H9 (cell line): ENCODE measurements around the gene CEP41. TPM values are rescaled to one million over a fixed set of nuclear protein-coding genes. Genes with fewer than 3 reads are reported as not detected.

ENCODE experiments used
- DNase-seq: peaks from one replicate; pipeline ENCODE4 v3.0.0-alpha.2; 2017
- H2AFZ ChIP-seq: one replicate; pipeline ENCODE4 v1.6.1; 2013; ENCODE audit warnings: mild to moderate bottlenecking, low read length, control low read depth, moderate library complexity
- H2AK5ac ChIP-seq: 2 replicates; pipeline ENCODE4 v1.6.1; 2013; ENCODE audit warnings: low read length, control low read depth, mixed read lengths; ENCODE audit not compliant: insufficient read length
- H2BK120ac ChIP-seq: one replicate; pipeline ENCODE4 v1.6.1; 2013; ENCODE audit warnings: low read depth, mild to moderate bottlenecking, low read length, control low read depth, inconsistent platforms; ENCODE audit not compliant: poor library complexity, severe bottlenecking
- H2BK12ac ChIP-seq: 2 replicates; pipeline ENCODE4 v1.6.1; 2013; ENCODE audit warnings: low read length, control low read depth, mixed read lengths, low read depth; ENCODE audit not compliant: insufficient read length
- H2BK15ac ChIP-seq: 2 replicates; pipeline ENCODE4 v1.6.1; 2013; ENCODE audit warnings: low read depth, low read length, control low read depth
- H2BK20ac ChIP-seq: one replicate; pipeline ENCODE4 v1.6.1; 2013; ENCODE audit warnings: low read depth, mild to moderate bottlenecking, low read length, control low read depth, inconsistent platforms; ENCODE audit not compliant: poor library complexity, severe bottlenecking
- H2BK5ac ChIP-seq: 2 replicates; pipeline ENCODE4 v1.6.1; 2013; ENCODE audit warnings: low read length, control low read depth, mixed read lengths; ENCODE audit not compliant: insufficient read length
- H3K14ac ChIP-seq: 2 replicates; pipeline ENCODE4 v1.6.1; 2013; ENCODE audit warnings: low read length, control low read depth; ENCODE audit not compliant: insufficient read depth
- H3K18ac ChIP-seq: 2 replicates; pipeline ENCODE4 v1.6.1; 2013; ENCODE audit warnings: low read depth, mild to moderate bottlenecking, mixed read lengths, low read length, control low read depth; ENCODE audit not compliant: insufficient read length
- H3K23ac ChIP-seq: 2 replicates; pipeline ENCODE4 v1.6.1; 2013; ENCODE audit warnings: low read length, control low read depth, mixed read lengths, low read depth; ENCODE audit not compliant: insufficient read length
- H3K23me2 ChIP-seq: 2 replicates; pipeline ENCODE4 v1.6.1; 2013; ENCODE audit warnings: low read depth, mild to moderate bottlenecking, mixed read lengths, low read length, control low read depth; ENCODE audit not compliant: insufficient read length, poor library complexity, severe bottlenecking
- H3K27ac ChIP-seq: 2 replicates; pipeline ENCODE4 v1.5.1; 2013; ENCODE audit warnings: low read length, control low read depth, mixed read lengths, low read depth; ENCODE audit not compliant: insufficient read length
- H3K27me3 ChIP-seq: 2 replicates; pipeline ENCODE4 v1.6.1; 2013; ENCODE audit warnings: low read length, control low read depth, inconsistent platforms; ENCODE audit not compliant: insufficient read depth
- H3K4ac ChIP-seq: 2 replicates; pipeline ENCODE4 v1.6.1; 2013; ENCODE audit warnings: low read depth, mild to moderate bottlenecking, control low read depth, inconsistent platforms, low read length, moderate library complexity
- H3K4me1 ChIP-seq: 2 replicates; pipeline ENCODE4 v1.6.1; 2013; ENCODE audit warnings: low read length, control low read depth, inconsistent platforms; ENCODE audit not compliant: insufficient read depth
- H3K4me2 ChIP-seq: 2 replicates; pipeline ENCODE4 v1.6.1; 2013; ENCODE audit warnings: low read length, control low read depth, mixed read lengths; ENCODE audit not compliant: insufficient read length, insufficient read depth
- H3K56ac ChIP-seq: 2 replicates; pipeline ENCODE4 v1.6.1; 2013; ENCODE audit warnings: low read depth, mild to moderate bottlenecking, mixed read lengths, low read length, control low read depth; ENCODE audit not compliant: insufficient read length
- H3K79me1 ChIP-seq: 2 replicates; pipeline ENCODE4 v1.6.1; 2013; ENCODE audit warnings: low read depth, mild to moderate bottlenecking, moderate library complexity, low read length, control low read depth, inconsistent platforms; ENCODE audit not compliant: insufficient read depth, poor library complexity, severe bottlenecking
- H3K79me2 ChIP-seq: 2 replicates; pipeline ENCODE4 v1.6.1; 2013; ENCODE audit warnings: low read length, control low read depth, inconsistent platforms; ENCODE audit not compliant: insufficient read depth
- H3K9ac ChIP-seq: 2 replicates; pipeline ENCODE4 v1.6.1; 2013; ENCODE audit warnings: low read length, control low read depth, mixed read lengths; ENCODE audit not compliant: insufficient read length; ENCODE audit errors: extremely low read depth
- H3K9me3 ChIP-seq: one replicate; pipeline ENCODE4 v1.6.1; 2013; ENCODE audit warnings: low read depth, low read length, inconsistent platforms; ENCODE audit not compliant: control insufficient read depth
- H3T11ph ChIP-seq: one replicate; pipeline ENCODE4 v1.6.1; 2013; ENCODE audit warnings: mild to moderate bottlenecking, low read length, control low read depth, inconsistent platforms
- H4K20me1 ChIP-seq: one replicate; pipeline ENCODE4 v1.6.1; 2013; ENCODE audit not compliant: control insufficient read depth, insufficient read length, insufficient read depth
- H4K5ac ChIP-seq: 2 replicates; pipeline ENCODE4 v1.6.1; 2013; ENCODE audit warnings: low read depth, mild to moderate bottlenecking, mixed read lengths, low read length, control low read depth; ENCODE audit not compliant: insufficient read length
- H4K8ac ChIP-seq: replicated peaks from 2 replicates; pipeline ENCODE4 v1.6.1; 2013; ENCODE audit warnings: low read length, control low read depth, mixed read lengths, low read depth; ENCODE audit not compliant: insufficient read length
- H4K91ac ChIP-seq: 2 replicates; pipeline ENCODE4 v1.6.1; 2013; ENCODE audit warnings: low read depth, mild to moderate bottlenecking, moderate library complexity, mixed read lengths, low read length, control low read depth; ENCODE audit not compliant: insufficient read length
- H3K27ac Mint-ChIP-seq, 3 experiments: 2 replicates in 2 of 3; 3 replicates in 1 of 3; pipeline ENCODE4 v1.8.0; 2020 to 2021; ENCODE audit warnings: mixed read lengths in 3 of 3, mild to moderate bottlenecking in 1 of 3, moderate library complexity in 1 of 3
- H3K27me3 Mint-ChIP-seq: 2 replicates; pipeline ENCODE4 v1.8.0; 2021; ENCODE audit warnings: low read depth, mild to moderate bottlenecking, moderate library complexity, mixed read lengths
- H3K36me3 Mint-ChIP-seq, 3 experiments: 2 replicates in 2 of 3; 3 replicates in 1 of 3; pipeline ENCODE4 v1.8.0; 2020 to 2021; ENCODE audit warnings: low read depth in 3 of 3, mixed read lengths in 3 of 3; ENCODE audit not compliant: insufficient read depth in 1 of 3
- H3K4me1 Mint-ChIP-seq, 2 experiments: 2 replicates each; pipeline ENCODE4 v1.8.0; 2020; ENCODE audit warnings: mixed read lengths in 2 of 2
- H3K4me3 Mint-ChIP-seq, 2 experiments: 2 replicates in 1 of 2; 3 replicates in 1 of 2; pipeline ENCODE4 v1.8.0; 2020 to 2021; ENCODE audit warnings: mild to moderate bottlenecking in 2 of 2, mixed read lengths in 2 of 2, moderate library complexity in 1 of 2
- H3K9me3 Mint-ChIP-seq, 2 experiments: 2 replicates in 1 of 2; 3 replicates in 1 of 2; pipeline ENCODE4 v1.8.0; 2020; ENCODE audit warnings: mild to moderate bottlenecking in 2 of 2, mixed read lengths in 2 of 2, moderate library complexity in 1 of 2
- CTCF ChIP-seq: fragments of 200-600 bp; sonication (generic); conservative IDR thresholded peaks from 3 replicates; pipeline ENCODE4 v1.8.0; 2021; ENCODE audit warnings: antibody characterized with exemption, mild to moderate bottlenecking
- WGBS: extraction: QIAGEN DNeasy Blood & Tissue Kit; methylation state at CpG from one replicate; pipeline ENCODE4 v1.1.7; 2013; ENCODE audit warnings: missing lambda C conversion rate, low lambda C conversion rate, mixed read lengths; ENCODE audit not compliant: insufficient read length; ENCODE audit errors: extremely low coverage; 5-methylcytosine and 5-hydroxymethylcytosine counted together
- total RNA-seq: library from RNA; stranded (reverse); gene quantifications from 2 replicates; pipeline ENCODE4 v1.2.1, GENCODE V29; 2021

The CEP41 gene
- total RNA-seq, 1 experiment from 2014 or later, result 9.7 TPM

DNA sequence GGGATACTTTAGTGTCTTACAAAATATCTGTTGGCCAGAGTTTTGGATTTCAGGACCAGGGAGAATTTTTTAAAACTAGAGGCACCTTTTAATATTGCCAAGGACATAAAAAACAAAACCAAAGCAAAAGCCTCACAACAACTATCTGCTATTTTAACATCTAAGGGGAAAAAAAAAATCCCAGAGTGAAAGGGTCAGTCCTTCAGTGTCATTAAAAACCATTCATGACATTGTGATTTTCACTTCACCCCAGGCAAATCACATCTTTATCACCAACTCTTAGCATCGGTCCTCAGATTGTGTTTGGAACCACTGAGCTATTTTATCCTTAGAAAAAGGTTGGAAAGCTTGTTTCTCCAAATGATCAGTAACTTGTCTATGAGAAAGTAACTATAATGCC lies 10.7 kb downstream of the CEP41 start:
- no peak overlapping the region for H3K4me2 ChIP-seq
- no peaks in the 10 kb centered on the region for H3K79me1 ChIP-seq
- H3K18ac ChIP-seq, result no peak overlapping the region
- H3K23ac ChIP-seq, result no peak overlapping the region
- no peak overlapping the region for H2BK15ac ChIP-seq
- no peak overlapping the region for H4K8ac ChIP-seq
- Mint-ChIP-seq H3K4me3 (no peak overlapping the region), H3K9me3 (no peaks in the 10 kb centered on the region), H3K27ac (no peak overlapping the region), H3K27me3 (no peaks in the 10 kb centered on the region), H3K4me1 (peaks cover 0 to 4% of the 10 kb centered on the region in 2 experiments; a peak in 2 of 4 replicates), H3K36me3 (no peaks in the 10 kb centered on the region; a peak in 1 of 7 replicates)
- H4K20me1 ChIP-seq, result no peaks in the 10 kb centered on the region
- H2BK120ac ChIP-seq, result no peak overlapping the region
- H2BK5ac ChIP-seq, result no peak overlapping the region
- no peak overlapping the region for H2BK12ac ChIP-seq
- H3K9me3 ChIP-seq, result no peaks in the 10 kb centered on the region
- no peak for DNase-seq
- no peaks in the 10 kb centered on the region for H3K79me2 ChIP-seq
- H2AFZ ChIP-seq, result no peak overlapping the region
- no peak overlapping the region for H3K27ac ChIP-seq
- H4K5ac ChIP-seq, result no peak overlapping the region
- no peaks in the 10 kb centered on the region for H3K27me3 ChIP-seq
- H3K23me2 ChIP-seq, result no peaks in the 10 kb centered on the region
- no peaks in the 10 kb centered on the region; the same call in 1 of the 2 replicates for H3K4me1 ChIP-seq
- WGBS, result no CpG with 5 or more reads among the region's 1 CpG
- no peak overlapping the region for H3K9ac ChIP-seq
- H3K56ac ChIP-seq, result no peak overlapping the region
- no peak overlapping the region for H2BK20ac ChIP-seq
- H3K4ac ChIP-seq, result no peak overlapping the region
- no peak overlapping the region for H3T11ph ChIP-seq
- H4K91ac ChIP-seq, result no peak overlapping the region
- no peak for TF ChIP-seq CTCF
- H3K14ac ChIP-seq, result no peak overlapping the region
- no peak overlapping the region for H2AK5ac ChIP-seq
